VCaP (cell line): Measurements from ENCODE around the gene CD99.
"Not testable (repeated sequence)": the region's sequence is repeated elsewhere in the genome, so short reads cannot be mapped to it uniquely, and the experiment has no call there.

Experiments used
- H3K27ac ChIP-seq: fragments of 450-650 bp; 2 replicates; pipeline ENCODE4 v1.5.1; 2017
- CTCF ChIP-seq: fragments of 450-650 bp; conservative IDR thresholded peaks from 2 replicates; pipeline ENCODE4 v1.5.1; 2017; ENCODE audit warnings: mild to moderate bottlenecking, moderate library complexity

Gene CD99

GRCh38 chrX:2761246-2761645, 70.2 kb downstream of the CD99 start:
- no peak overlapping the region for H3K27ac ChIP-seq
- TF ChIP-seq CTCF = no peak

- not testable (repeated sequence) for H3K27ac ChIP-seq
Measured at GRCh38 chrX:2762671-2763070, 71.6 kb downstream of the CD99 start.

GRCh38 chrX:2764766-2765548, 73.9 kb downstream of the CD99 start:
- H3K27ac ChIP-seq = not testable (repeated sequence)

GRCh38 chrX:2765549-2765830, 74.4 kb downstream of the CD99 start:
- no peak overlapping the region for H3K27ac ChIP-seq
- TF ChIP-seq CTCF = no peak

GRCh38 chrX:2766906-2767305, 75.8 kb downstream of the CD99 start:
- TF ChIP-seq CTCF = no peak

GRCh38 chrX:2767631-2768455, 76.7 kb downstream of the CD99 start:
- TF ChIP-seq CTCF = no peak
- no peak overlapping the region for H3K27ac ChIP-seq

More at GRCh38 chrX:2766906-2767305, 75.8 kb downstream of the CD99 start:
- no peak overlapping the region for H3K27ac ChIP-seq

GRCh38 chrX:2769615-2770014, 78.5 kb downstream of the CD99 start:
- H3K27ac ChIP-seq = no peak overlapping the region
- TF ChIP-seq CTCF = no peak

GRCh38 chrX:2773166-2774055, 82.3 kb downstream of the CD99 start:
- not testable (repeated sequence) for H3K27ac ChIP-seq
